NCI-H1105 (cell line): ENCODE data around the gene CD3G.
"Not testable (repeated sequence)": the region's sequence is repeated elsewhere in the genome, so short reads cannot be mapped to it uniquely, and the experiment has no call there.

ENCODE experiments used
- DNase-seq: peaks from one replicate; lab custom pipeline; 2025; lab: John Stamatoyannopoulos, UW

Gene CD3G

GRCh38 chr11:118343981-118344515 lies at the start of gene CD3G:
Gene CD3G (plus strand): TSS chr11:118344344. CDS start chr11:118344424, 80 bp downstream.
- no peak for DNase-seq

DNA sequence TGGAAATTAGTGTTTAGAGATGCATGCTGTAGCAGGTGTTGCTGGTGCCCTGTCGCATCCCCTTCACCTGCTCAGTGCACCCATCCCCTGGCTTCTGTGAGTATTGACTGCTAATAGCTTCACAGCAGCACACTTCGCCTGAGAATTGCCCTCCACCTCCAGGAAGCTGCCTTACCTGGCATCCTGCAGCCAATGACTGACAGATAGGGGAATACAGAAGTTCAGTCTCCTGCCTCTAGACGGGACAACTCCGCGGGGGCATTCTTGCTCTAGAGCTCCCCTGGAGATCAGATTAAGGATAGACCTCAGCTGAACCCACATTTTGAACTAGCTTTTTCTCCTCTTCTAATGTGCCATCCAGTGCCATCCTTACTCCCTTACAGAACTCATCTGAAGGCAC lies 48.9 kb upstream of the CD3G start:
- no peak for DNase-seq

- DNase-seq: no peak
These were observed 48.2 kb upstream of the CD3G start for GRCh38 chr11:118295815-118296454.

GRCh38 chr11:118301600-118302195 lies 42.4 kb upstream of the CD3G start:
- no peak for DNase-seq

GRCh38 chr11:118304227-118304567 lies 39.9 kb upstream of the CD3G start:
- DNase-seq: no peak

DNA sequence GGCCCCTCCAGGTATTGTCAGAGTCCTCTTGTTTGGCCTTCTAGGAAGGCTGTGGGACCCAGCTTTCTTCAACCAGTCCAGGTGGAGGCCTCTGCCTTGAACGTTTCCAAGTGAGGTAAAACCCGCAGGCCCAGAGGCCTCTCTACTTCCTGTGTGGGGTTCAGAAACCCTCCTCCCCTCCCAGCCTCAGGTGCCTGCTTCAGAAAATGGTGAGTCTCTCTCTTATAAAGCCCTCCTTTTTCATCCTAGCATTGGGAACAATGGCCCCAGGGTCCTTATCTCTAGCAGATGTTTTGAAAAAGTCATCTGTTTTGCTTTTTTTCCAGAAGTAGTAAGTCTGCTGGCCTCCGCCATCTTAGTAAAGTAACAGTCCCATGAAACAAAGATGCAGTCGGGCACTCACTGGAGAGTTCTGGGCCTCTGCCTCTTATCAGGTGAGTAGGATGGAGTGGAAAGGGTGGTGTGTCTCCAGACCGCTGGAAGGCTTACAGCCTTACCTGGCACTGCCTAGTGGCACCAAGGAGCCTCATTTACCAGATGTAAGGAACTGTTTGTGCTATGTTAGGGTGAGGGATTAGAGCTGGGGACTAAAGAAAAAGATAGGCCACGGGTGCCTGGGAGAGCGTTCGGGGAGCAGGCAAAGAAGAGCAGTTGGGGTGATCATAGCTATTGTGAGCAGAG lies 39.4 kb upstream of the CD3G start, which contains the start of gene CD3E:
Gene CD3E, plus strand, starts transcription at position 163 of the 681 bp plus-strand sequence. Its CDS starts 223 bp downstream, at position 386.
- DNase-seq: no peak

GRCh38 chr11:118305726-118306125 lies 38.4 kb upstream of the CD3G start:
- no peak for DNase-seq

- no peak for DNase-seq
These were observed 37.6 kb upstream of the CD3G start for GRCh38 chr11:118306556-118306955.

GRCh38 chr11:118308995-118309528 lies 35.1 kb upstream of the CD3G start:
- DNase-seq: not testable (repeated sequence)

DNA sequence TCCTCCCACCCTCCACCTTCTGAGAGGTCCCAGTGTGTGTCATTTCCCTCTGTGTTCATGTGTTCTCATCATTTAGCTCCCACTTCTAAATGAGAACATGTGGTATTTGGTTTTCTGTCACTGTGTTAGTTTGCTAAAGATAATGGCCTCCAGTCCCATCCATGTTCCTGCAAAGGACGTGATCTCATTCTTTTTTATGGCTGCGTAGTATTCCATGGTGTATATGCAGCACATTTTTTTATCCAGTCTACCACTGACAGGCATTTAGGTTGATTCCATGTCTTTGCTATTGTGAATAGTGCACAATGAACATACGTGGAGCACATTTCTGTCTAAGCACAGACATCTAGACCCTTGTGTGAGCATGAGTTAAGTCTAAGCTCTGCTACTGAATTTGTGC lies 33.9 kb upstream of the CD3G start:
- no peak for DNase-seq

DNA sequence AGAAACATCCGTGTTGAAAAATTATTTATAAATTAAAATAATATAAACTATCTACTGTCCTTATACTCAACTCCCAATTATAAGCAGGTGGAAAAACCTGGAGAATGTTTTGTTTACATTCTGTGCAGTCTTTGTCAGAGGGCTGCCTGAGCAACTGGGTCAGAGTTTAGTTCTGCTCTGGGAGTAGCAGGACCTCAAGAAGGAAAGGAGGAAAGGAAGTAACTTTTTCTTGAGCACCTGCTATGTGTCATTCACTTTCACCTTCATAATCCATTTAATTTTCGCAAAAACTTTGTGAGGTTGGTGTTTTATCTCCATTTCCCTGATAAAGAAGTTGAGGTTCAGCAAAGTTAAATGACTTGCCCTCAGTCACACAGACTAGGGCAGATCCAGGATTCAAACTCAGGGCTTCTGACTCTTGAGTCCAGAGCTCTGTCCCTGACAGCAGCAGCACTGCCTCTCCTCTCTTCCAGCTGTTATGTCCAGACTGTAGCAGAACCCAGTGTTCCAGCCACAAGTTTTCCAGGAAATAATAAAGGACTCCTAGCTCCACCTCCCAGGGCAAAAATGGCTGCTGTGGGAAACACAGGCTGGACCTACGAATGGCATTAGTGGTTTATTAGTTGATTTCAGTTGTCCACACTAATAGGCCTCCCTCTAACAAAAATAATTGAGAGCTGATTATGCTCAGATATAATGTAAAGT lies 33.2 kb upstream of the CD3G start:
- DNase-seq: no peak

DNA sequence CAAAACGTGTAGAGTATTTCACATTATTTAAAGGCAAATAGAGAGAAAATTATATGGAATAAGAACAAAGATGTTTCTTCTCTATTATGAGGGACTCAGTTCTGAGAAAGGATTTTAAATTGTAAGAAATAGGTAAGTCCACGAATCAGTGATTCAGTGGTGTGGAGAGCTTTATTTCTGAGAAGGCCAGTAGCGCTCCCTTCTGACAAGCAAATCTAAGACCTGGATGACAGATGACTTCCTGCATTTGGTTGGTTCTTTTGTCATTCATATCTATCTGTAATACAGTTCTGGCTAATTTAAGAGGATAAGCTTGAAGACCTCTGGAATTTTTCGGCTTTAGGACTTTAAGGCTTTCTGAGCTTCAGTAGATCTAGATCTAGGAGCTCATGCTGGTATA lies 32.6 kb upstream of the CD3G start:
- DNase-seq: no peak

DNA sequence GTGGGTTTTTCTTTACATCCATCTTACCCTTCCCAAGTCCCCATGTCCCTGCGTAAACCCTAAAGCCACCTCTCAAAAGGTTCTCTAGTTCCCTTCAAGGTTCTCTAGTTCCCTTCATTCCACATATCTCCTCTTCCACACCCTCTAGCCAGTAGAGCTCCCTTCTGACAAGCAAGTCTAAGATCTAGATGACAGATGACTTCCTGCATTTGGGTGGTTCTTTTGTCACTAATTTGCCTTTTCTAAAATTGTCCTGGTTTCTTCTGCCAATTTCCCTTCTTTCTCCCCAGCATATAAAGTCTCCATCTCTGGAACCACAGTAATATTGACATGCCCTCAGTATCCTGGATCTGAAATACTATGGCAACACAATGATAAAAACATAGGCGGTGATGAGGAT lies 31.8 kb upstream of the CD3G start:
- no peak for DNase-seq

GRCh38 chr11:118313242-118313641 lies 30.9 kb upstream of the CD3G start:
- no peak for DNase-seq

DNA sequence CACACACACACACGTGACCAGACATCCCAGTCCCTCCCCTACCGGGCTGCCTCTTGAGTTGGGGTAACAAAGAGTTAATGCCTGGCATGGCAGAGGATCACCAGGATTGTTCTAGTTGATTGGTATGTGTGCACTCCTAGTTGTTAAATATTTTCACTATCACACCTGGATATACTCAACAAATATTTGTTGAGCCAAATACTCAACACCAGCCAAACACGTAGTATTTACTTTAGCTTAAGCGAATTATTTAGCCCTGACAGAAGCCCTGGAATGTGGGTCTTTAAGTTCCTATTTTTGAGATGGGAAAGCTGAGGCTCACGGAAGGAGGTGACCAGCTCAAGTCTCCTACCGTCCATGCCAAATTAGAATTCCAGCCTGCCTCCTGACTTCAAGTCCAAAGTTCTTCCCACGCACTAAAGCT lies 29.1 kb upstream of the CD3G start:
- DNase-seq: no peak

DNA sequence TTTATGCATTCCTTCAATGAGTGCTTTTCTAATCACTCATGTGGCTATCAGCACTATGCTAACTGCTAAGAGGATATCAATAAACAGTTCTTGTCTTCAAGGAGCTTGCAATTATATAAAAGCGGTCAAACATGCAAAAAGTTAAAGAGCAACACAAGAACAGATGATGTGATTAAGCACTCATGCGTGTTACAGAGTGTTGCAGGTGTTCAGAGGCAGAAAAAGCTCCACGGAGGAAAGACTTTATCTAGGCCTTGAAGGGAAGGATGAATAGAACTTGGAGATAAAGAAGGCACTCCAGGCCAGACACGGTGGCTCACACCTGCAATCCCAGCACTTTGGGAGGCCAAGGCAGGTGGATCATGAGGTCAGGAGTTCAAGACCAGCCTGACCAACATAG lies 26.0 kb upstream of the CD3G start:
- DNase-seq: no peak

DNA sequence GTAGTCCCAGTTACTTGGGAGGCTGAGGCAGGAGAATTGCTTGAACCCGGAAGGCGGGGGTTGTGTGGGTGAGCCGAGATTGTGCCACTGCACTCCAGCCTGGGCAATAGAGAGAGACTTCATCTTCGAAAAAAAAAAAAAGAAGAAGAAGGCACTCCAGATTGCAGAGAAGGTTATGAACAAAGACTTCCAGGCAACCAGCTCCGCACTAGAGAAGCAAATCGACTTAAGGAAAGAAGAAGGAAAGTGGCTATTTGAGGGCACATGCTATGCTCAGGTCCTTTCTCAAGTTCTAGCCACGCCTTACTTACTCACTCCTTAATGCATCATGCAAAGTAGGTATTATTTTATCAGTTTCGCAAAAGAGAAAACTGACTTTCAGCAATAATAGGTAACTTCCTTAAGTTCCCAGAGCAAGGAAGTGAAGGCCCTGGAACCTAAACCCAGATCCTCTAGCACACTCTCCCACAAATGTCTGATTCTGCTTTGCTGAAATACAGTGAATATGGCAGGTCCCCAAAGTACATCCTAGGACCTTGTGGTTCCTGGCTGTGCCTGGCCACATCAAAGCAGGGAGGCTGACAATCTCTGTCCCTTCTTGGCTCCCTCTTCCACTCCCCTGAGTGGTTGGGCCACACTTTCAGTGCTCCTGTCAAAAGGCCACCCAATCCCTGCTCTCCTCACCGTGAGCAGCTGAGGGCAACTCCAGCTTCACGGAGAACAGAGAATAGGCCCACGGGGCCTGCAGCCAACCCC lies 25.4 kb upstream of the CD3G start:
- no peak for DNase-seq

DNA sequence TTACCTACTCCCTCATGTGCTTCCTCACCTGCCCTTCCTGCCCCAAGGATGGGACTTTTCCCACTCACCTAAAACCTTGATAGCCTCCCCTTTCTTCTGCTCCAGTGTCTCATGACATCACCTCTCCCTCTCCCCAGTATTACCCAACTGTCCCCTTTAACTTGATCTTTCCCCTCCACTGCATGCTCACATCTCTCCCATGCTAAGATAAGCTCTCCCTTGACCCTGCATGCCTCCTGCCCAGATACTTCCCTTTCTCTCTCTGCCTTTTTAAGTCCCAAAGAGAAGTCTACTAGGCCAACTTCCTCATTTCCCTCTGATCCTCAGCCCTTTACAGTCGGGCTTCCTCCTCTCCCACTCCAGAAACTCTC lies 24.8 kb upstream of the CD3G start:
- no peak for DNase-seq

- no peak for DNase-seq
These were observed 23.6 kb upstream of the CD3G start for GRCh38 chr11:118320515-118320914.

DNA sequence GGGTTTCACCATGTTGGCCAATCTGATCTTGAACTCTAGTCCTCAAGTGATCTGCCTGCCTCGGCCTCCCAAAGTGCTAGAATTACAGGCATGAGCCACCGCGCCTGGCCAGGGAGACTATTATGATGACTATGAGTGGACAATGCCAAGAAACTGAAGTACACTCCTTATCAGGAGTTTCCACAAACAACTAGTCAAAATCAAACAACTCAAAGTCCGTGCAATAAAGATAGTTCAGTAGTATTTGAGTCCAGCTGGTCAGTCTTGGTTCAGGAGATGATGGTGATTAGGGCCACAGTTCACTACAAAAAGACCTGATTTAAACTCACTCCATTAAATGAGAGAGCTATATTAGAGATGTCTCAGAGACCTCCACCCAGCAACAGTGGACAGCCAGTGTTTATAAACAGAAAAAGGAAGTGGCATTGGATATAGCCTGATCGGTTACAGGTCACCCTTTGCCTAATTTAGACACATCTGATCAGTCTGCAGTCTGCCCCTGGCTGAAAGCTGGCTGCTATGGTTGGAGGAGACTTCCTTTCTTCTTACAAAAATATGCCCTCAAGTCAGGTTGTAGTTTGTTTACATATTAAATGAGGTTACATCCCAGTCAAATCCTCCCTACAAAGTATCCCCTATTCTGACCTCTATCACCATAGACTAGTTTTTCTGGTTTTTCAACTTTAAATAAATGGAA lies 22.6 kb upstream of the CD3G start:
- no peak for DNase-seq

- no peak for DNase-seq
These were observed 21.4 kb upstream of the CD3G start for GRCh38 chr11:118322721-118323120.
